Skin epidermis (tissue), 12 donors: ENCODE results near the gene ARHGAP19.

Experiments
- H3K27ac ChIP-seq, 21 experiments: fragments of 200-600 bp; sonication (generic) in 11 of 21; one replicate each; pipeline ENCODE4 v1.5.0; 2020; ENCODE audit warnings: mild to moderate bottlenecking in 3 of 21, inconsistent platforms in 2 of 21, moderate library complexity in 2 of 21
- H3K4me3 ChIP-seq, 7 experiments: fragments of 200-600 bp; sonication (generic) in 2 of 7; one replicate each; pipeline ENCODE4 v1.5.0; 2020; ENCODE audit warnings: inconsistent platforms in 2 of 7, mild to moderate bottlenecking in 2 of 7, moderate library complexity in 1 of 7

Gene ARHGAP19

GRCh38 chr10:97179731-97180362, 112.6 kb downstream of the ARHGAP19 start:
- Histone ChIP-seq H3K27ac (no peak overlapping the region), H3K4me3 (no peak overlapping the region)

GRCh38 chr10:97179311-97179710, 113.1 kb downstream of the ARHGAP19 start:
- no peak overlapping the region for H3K4me3 ChIP-seq
- no peak overlapping the region for H3K27ac ChIP-seq

- H3K4me3 ChIP-seq: no peak overlapping the region
- no peak overlapping the region for H3K27ac ChIP-seq
Measured at GRCh38 chr10:97178074-97178473, 114.4 kb downstream of the ARHGAP19 start.

- Histone ChIP-seq H3K4me3 (no peak overlapping the region), H3K27ac (no peak overlapping the region)
Measured at GRCh38 chr10:97176226-97176625, 116.2 kb downstream of the ARHGAP19 start.

- no peak overlapping the region for H3K4me3 ChIP-seq
- no peak overlapping the region for H3K27ac ChIP-seq
Measured at GRCh38 chr10:97175586-97175985, 116.9 kb downstream of the ARHGAP19 start.

- no peak overlapping the region for H3K4me3 ChIP-seq
- H3K27ac ChIP-seq: no peak overlapping the region
Measured at GRCh38 chr10:97174941-97175340, 117.5 kb downstream of the ARHGAP19 start.

GRCh38 chr10:97174276-97174775, 118.1 kb downstream of the ARHGAP19 start:
- no peak overlapping the region for H3K27ac ChIP-seq
- H3K4me3 ChIP-seq: no peak overlapping the region

- no peak overlapping the region for H3K27ac ChIP-seq
- no peak overlapping the region for H3K4me3 ChIP-seq
Measured at GRCh38 chr10:97173036-97173435, 119.4 kb downstream of the ARHGAP19 start.
